CD4-positive, alpha-beta T cell treated with Interleukin-10 for 1 hour (primary cell): ENCODE measurements around the gene ZBED5.

ENCODE experiments used
- DNase-seq: peaks from one replicate; pipeline ENCODE4 v3.0.0-alpha.2; 2020

Gene ZBED5

DNA sequence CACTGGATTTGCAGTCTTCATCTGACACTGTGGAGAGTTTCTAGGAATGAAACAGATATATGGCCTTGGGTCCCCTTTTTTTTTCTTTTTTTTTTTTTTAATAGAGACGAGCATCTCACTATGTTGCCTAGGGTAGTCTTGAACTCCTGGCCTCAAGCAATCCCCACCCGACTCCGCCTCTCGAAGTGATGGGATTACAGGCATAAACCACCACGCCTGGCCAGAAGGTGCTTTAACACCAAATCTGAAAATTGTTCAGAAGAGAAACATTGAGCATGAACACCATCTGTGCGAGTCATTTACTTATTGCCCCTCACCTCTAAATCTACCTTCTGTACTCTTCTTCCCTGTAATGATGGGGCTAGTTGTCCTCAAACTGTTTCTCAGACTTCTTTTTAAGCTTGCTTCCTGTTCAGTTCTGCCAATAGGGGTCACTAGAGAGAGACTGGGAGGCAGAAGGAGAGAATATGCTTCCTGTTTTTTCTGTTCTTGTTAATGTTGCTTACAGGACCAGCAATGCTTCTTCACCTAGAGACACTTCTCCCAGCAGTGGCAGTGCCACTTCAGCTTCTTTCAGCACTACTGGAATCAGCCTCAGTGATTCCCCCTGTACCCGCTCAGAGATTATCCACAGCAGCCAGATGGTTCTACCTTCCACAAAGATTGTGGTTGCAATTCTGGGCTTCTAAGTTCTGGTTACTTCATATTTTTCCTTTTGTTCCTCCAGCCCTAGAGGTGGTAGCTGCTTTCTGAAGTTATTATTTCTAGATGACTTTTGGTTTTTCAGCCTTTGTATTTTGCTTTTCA, 20.8 kb upstream of the ZBED5 start:
- DNase-seq: peak; percentile 74

DNA sequence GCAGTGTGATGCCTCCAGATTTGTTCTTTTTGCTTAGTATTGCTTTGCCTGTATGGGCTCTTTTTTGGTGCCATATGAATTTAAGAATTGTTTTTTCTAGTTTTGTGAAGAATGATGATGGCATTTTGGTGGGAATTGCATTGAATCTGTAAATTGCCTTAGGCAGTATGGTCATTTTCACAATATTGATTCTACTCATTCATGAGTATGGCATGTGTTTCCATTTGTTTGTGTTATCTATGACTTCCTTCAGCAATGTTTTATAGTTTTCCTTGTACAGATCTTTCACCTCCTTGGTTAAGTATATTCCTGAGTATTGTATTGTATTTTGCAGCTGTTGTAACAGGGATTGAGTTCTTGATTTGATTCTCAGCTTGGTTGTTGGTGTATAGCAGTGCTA, 18.3 kb upstream of the ZBED5 start:
- no peak for DNase-seq

DNA sequence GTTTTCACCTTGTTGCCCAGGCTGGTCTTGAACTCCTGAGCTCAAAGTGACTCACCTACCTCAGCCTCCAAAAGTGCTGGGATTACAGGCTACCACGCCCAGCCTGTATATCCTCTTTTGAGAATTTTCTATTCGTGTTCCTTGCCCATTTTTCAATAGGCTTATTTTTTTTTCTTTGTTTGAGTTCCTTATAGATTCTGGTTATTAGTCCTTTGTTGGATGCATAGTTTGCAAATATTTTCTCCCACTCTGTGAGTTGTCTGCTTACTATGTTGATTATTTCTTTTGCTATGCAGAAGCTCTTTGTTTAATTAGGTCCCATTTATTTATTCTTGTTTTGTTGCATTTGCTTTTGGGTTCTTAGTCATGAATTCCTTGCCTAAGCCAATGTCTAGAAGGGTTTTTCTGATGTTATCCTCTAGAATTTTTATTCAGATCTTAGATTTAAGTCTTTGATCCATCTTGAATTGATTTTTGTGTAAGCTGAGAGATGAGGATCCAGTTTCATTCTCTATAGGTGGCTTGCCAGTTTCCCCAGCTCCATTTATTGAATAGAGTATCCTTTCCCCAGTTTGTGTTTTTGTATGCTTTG, 17.7 kb upstream of the ZBED5 start:
- no peak for DNase-seq

GRCh38 chr11:10872097-10872496, 14.2 kb upstream of the ZBED5 start:
- DNase-seq: no peak

DNA sequence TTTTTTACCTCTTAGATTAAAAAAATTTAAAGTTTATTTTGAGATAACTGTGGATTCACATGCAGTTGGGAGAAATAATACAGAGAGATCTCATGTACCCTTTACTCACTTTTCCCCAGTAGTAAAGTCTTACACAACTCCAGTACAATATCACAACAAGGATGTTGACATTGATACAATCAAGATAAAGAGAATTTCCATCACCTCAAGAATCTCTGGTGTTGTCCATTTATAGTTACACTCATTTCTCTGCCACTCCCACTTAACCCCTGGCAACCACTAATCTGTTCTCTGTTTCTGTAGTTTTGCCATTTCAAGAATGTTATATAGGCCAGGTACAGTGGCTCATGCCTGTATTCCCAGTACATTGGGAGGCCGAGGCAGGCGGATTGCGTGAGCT, 10.5 kb upstream of the ZBED5 start:
- DNase-seq: no peak

DNA sequence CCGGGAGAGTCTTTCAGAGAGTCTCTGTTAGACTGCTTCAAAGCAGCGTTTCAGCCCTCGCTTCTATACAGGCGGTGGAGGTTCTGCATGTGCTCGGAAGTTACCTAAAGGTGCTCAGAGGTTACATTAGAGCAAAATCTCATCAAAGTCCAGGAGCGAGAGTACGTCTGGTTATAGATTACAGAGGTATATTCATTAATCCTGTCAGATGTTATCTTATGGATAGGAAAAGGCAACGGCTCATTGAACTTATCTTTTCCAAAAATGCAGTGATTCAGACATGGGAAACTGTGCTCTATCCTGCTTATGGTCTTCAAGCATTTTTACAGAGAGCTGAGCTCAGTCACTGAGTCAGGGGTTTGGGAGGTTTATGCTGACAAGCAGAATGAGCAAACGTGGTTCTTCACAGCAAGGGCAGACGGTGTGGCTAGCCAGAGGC, 9.1 kb upstream of the ZBED5 start:
- DNase-seq: no peak

DNA sequence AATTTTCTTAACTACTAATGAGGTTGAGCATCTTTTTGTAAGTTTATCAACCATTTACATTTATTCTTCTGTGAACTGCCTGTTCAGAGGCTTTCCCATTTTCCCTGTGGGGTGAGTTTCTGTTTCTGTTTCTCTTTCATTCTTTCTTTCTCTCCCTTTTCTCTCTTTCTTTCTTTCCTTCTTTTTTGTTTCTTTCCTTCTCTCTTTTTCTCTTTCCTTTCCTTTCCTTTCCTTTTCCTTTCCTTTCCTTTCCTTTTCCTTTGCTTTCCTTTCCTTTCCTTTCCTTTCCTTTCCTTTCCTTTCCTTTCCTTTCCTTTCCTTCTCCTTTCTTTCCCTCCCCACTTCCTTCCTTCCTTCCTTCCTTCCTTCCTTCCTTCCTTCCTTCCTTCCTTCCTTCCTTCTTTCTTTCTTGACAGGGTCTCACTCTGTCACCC, 8.0 kb upstream of the ZBED5 start:
- no peak for DNase-seq

DNA sequence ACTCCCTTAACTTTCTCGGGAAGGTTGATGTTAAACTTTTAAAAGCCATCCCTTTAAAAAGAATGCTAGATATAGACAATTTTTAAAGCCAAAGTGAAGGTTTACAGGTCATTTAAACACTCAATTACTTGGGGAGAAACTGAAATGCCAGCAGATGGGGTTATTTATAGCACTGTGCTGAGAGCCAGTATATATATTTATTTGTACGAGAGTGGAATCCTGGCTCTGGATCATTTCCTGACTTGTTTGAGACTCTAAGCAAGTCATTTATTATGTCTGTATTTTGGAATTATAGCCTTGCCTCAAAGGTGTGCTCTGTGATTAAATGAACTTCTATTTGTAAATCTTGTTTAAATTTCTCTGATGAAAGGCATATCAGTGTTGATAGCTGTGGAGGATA, 6.8 kb upstream of the ZBED5 start:
- DNase-seq: no peak

- no peak for DNase-seq
These were observed 4.6 kb upstream of the ZBED5 start for GRCh38 chr11:10862446-10862845.

DNA sequence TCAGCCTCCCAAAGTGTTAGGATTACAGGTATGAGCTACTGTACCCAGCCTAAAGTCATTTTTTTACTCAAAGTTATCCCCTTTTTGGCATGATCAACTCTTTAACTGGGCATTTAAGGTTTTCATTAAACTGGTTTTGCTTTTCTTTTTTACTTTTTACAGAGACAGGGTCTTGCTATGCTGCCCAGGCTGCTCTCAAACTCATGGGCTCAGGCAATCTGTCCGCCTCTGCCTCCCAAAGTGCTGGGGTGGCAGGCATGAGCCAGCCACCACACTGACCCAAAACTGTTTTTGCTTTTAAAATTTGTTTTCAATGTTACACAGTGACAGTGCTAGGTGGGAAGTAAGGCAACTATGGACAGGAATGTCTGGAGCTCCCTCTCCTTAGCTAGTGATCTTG, 3.9 kb upstream of the ZBED5 start:
- DNase-seq: no peak

GRCh38 chr11:10861047-10861446, 3.2 kb upstream of the ZBED5 start:
- DNase-seq: no peak

GRCh38 chr11:10858439-10859325, 829 bp upstream of the ZBED5 start:
- DNase-seq: peak; percentile 48

- DNase-seq: no peak
These were observed 469 bp downstream of the ZBED5 start for GRCh38 chr11:10857459-10857708.

DNA sequence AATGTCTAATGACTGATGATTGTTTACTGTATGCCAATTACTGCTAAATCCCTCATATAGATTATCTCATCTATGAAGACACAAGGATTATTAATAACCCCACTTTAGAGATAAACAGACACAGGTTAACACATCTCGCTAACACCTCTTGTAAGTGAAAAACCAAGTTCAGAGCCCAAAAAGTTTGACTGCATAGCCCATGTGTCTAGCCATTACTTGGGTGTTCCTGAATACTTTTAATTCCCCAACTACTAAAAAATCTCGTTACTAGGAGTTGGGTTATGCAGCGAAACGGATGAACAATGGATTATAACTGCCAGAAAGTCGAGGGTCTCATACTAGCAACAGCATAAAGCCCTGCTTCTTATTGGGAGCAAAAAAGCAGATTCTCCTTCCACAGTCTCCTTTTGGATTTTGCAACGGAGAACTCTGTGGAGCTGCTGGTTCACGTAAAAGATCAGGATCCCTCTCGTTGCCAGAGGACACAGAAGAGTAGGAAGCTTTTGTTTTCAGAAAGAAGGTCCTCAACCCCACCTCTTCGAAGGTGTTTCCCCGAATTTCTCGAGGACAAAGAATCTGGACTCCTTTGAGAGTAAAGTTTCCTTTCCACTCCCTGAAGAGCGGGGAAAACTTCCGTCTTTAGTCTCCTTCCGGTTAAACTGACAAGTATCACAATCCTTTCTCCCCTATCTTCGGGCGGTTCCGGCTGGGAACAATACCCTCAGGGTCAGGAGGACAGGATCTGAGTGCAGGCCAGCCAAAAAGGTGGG, 979 bp downstream of the ZBED5 start:
- peak; percentile 19 for DNase-seq

DNA sequence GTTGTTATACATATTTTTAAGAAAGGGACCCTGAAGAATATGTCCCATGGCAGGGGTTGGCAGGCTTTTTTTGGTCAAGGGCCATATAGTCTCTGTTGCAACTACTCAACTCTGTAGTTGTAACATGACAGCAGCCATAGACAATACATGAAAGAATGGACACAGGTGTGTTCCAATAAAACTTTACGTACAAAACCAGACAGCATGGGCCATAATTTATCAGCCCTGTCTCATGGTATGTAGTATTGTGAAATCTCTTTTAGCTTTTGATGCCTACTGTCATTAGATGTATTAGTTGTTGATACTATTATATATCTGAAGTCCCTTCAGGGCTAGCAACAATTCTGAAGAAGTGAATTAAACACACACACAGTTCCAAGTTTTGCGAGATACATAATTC, 2.6 kb downstream of the ZBED5 start:
- no peak for DNase-seq

- DNase-seq: no peak
These were observed 9.6 kb downstream of the ZBED5 start for GRCh38 chr11:10847960-10848860.

DNA sequence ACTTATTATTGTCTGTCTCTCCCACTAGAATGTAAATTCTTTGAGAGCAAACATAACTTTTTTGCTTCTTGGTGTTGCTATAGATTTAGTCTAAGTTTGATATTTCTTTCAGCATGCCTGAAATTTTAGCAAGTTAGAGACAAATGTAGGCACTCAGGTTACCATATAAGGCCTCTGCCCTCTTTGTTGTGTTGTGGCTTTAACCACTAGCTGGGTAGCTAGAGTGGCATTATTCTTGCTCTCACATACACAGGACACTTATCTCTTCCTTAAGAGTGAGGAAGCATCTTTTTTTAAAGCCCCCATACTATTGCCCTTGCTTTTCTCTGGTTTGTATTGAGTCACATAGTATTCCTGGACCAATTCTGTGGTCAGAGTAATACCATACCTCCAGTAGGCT, 11.2 kb downstream of the ZBED5 start:
- DNase-seq: no peak

DNA sequence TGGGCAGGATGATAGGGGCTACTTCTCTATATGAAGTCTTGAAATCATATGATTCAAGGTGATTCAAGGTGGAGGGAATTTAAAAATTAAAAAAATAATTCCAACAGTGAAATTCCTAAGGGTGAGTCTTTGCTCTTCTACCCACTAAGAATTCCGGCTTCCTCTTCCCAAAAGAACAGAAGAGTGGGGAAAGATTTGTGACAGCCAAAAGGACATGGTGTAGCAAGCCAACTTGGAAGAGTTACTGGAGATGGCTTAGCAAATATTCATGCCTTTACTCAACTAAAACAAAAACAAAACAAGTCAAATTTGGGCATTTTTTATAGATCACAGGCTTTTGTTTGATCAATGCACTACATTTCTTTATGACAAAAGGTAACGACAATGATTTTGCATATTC, 12.3 kb downstream of the ZBED5 start:
- no peak for DNase-seq

GRCh38 chr11:10844796-10845195, 13.1 kb downstream of the ZBED5 start:
- no peak for DNase-seq

- DNase-seq: no peak
These were observed 13.5 kb downstream of the ZBED5 start for GRCh38 chr11:10844356-10844755.

- no peak for DNase-seq
These were observed 19.0 kb downstream of the ZBED5 start for GRCh38 chr11:10838881-10839280.

GRCh38 chr11:10838083-10838482, 19.8 kb downstream of the ZBED5 start:
- DNase-seq: no peak
